HL-60 (cell line): ENCODE measurements around the gene CFTR.

ENCODE experiments used
- DNase-seq, 2 experiments: peaks; one replicate each; pipeline ENCODE4 v3.0.0-alpha.2; 2010 to 2020; ENCODE audit warnings: low read depth in 1 of 2, low spot score in 1 of 2
- H3K27ac ChIP-seq: fragments of 250-450 bp; sonication (Bioruptor Pico); replicated peaks from 2 replicates; pipeline ENCODE4 v1.5.1; 2020; ENCODE audit warnings: mild to moderate bottlenecking, moderate library complexity
- H3K27me3 ChIP-seq: fragments of 250-450 bp; sonication (Bioruptor Pico); 2 replicates; pipeline ENCODE4 v1.5.1; 2021; ENCODE audit warnings: mild to moderate bottlenecking, moderate library complexity; ENCODE audit not compliant: insufficient read depth, poor library complexity, severe bottlenecking
- H3K4me3 ChIP-seq: replicated peaks from 2 replicates; pipeline ENCODE4 v1.5.1; 2011; ENCODE audit warnings: mild to moderate bottlenecking, control low read depth, low read length; ENCODE audit not compliant: insufficient read depth
- GABPA ChIP-seq: IDR thresholded peaks from 2 replicates; pipeline ENCODE4 v1.6.1; 2012; ENCODE audit warnings: low read depth
- POLR2AphosphoS5 ChIP-seq: IDR thresholded peaks from 2 replicates; pipeline ENCODE4 v1.6.1; 2012; ENCODE audit warnings: low read depth
- SPI1 ChIP-seq: IDR thresholded peaks from 2 replicates; pipeline ENCODE4 v1.6.1; 2012; ENCODE audit warnings: low read depth, mild to moderate bottlenecking, borderline replicate concordance
- TF ChIP-seq, protein P1 (sequence below): IDR thresholded peaks from one replicate; pipeline ENCODE4 v1.5.1; 2011; ENCODE audit warnings: low read length, control low read depth, inconsistent platforms; ENCODE audit not compliant: insufficient read depth
- TF ChIP-seq, protein P2 (sequence below): IDR thresholded peaks from 2 replicates; pipeline ENCODE4 v1.6.1; 2012; ENCODE audit warnings: low read depth; ENCODE audit not compliant: insufficient replicate concordance

Gene CFTR

GRCh38 chr7:117445206-117445605 lies 34.6 kb upstream of the CFTR start:
- Histone ChIP-seq H3K27me3 (no peaks in the 10 kb centered on the region), H3K4me3 (no peak overlapping the region), H3K27ac (no peak overlapping the region)
- TF ChIP-seq, protein P1, sequence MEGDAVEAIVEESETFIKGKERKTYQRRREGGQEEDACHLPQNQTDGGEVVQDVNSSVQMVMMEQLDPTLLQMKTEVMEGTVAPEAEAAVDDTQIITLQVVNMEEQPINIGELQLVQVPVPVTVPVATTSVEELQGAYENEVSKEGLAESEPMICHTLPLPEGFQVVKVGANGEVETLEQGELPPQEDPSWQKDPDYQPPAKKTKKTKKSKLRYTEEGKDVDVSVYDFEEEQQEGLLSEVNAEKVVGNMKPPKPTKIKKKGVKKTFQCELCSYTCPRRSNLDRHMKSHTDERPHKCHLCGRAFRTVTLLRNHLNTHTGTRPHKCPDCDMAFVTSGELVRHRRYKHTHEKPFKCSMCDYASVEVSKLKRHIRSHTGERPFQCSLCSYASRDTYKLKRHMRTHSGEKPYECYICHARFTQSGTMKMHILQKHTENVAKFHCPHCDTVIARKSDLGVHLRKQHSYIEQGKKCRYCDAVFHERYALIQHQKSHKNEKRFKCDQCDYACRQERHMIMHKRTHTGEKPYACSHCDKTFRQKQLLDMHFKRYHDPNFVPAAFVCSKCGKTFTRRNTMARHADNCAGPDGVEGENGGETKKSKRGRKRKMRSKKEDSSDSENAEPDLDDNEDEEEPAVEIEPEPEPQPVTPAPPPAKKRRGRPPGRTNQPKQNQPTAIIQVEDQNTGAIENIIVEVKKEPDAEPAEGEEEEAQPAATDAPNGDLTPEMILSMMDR: no peak
- TF ChIP-seq, protein P2, sequence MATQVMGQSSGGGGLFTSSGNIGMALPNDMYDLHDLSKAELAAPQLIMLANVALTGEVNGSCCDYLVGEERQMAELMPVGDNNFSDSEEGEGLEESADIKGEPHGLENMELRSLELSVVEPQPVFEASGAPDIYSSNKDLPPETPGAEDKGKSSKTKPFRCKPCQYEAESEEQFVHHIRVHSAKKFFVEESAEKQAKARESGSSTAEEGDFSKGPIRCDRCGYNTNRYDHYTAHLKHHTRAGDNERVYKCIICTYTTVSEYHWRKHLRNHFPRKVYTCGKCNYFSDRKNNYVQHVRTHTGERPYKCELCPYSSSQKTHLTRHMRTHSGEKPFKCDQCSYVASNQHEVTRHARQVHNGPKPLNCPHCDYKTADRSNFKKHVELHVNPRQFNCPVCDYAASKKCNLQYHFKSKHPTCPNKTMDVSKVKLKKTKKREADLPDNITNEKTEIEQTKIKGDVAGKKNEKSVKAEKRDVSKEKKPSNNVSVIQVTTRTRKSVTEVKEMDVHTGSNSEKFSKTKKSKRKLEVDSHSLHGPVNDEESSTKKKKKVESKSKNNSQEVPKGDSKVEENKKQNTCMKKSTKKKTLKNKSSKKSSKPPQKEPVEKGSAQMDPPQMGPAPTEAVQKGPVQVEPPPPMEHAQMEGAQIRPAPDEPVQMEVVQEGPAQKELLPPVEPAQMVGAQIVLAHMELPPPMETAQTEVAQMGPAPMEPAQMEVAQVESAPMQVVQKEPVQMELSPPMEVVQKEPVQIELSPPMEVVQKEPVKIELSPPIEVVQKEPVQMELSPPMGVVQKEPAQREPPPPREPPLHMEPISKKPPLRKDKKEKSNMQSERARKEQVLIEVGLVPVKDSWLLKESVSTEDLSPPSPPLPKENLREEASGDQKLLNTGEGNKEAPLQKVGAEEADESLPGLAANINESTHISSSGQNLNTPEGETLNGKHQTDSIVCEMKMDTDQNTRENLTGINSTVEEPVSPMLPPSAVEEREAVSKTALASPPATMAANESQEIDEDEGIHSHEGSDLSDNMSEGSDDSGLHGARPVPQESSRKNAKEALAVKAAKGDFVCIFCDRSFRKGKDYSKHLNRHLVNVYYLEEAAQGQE: no peak
- no peak for TF ChIP-seq GABPA
- TF ChIP-seq POLR2AphosphoS5: no peak
- TF ChIP-seq SPI1: no peak
- no peak for DNase-seq

DNA sequence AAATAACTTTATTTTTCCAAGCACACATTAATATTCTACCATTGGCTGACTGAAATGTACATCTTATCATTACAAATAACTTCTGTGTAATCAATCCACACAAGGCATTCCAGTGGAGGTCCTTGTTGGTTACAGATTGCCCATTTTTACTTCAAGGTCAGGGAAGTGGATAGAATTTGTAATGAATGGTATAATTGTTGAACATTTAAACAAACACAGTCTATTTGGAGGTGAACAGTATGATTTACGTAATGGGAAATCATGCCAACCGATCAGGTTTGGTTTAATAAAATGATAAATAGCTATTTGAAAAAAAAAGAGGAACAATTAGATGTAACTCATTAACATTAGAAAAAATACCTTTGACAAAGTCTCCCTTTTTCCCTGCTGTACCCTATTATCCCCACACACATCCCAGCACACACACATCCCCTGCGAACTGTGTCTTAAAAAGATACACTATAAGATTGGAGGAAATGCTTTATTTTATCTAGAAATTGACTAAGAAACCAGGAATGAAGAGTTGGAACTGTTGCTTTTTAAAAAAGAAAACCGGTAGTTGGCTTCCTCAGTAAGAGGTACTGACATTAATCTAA lies 33.5 kb upstream of the CFTR start:
- no peak for DNase-seq
- H3K4me3 ChIP-seq: no peak overlapping the region
- no peaks in the 10 kb centered on the region for H3K27me3 ChIP-seq
- no peak overlapping the region for H3K27ac ChIP-seq
- TF ChIP-seq GABPA: no peak
- TF ChIP-seq SPI1: no peak
- TF ChIP-seq, protein P1: no peak
- TF ChIP-seq POLR2AphosphoS5: no peak
- TF ChIP-seq, protein P2: no peak

- Histone ChIP-seq H3K4me3 (no peak overlapping the region), H3K27ac (no peak overlapping the region), H3K27me3 (no peaks in the 10 kb centered on the region)
- TF ChIP-seq, protein P1: no peak
- TF ChIP-seq GABPA: no peak
- TF ChIP-seq, protein P2: no peak
- no peak for TF ChIP-seq SPI1
- TF ChIP-seq POLR2AphosphoS5: no peak
- no peak for DNase-seq
Measured at GRCh38 chr7:117448655-117449054, 31.2 kb upstream of the CFTR start.
